HCT116 (cell line): ENCODE data around the gene FST. TPM values are rescaled to one million over a fixed set of nuclear protein-coding genes. Genes with fewer than 3 reads are reported as not detected.

ENCODE experiments used
- total RNA-seq: library from RNA; stranded (reverse); gene quantifications from one replicate; pipeline ENCODE4 v1.2.1, GENCODE V29; 2021; ENCODE audit not compliant: unreplicated experiment

Gene FST
- total RNA-seq, 1 experiment from 2014 or later = 0.34 TPM

Other genes starting within 250 kb of the FST start
- 91.4 TPM for gene NDUFS4, start 80.0 kb downstream of the FST start, total RNA-seq